ENCODE measurements around the gene AATK. TPM values are rescaled to one million over a fixed set of nuclear protein-coding genes. Genes with fewer than 3 reads are reported as not detected.

Gene AATK
- total and polyA plus RNA-seq, 10 donors = 2.5 to 69.5 (median 20.1) TPM

- 90 to 94% (median 93%) methylated on average over 17 to 20 of the region's 20 CpGs for WGBS, 5 donors
- no peaks in the 10 kb centered on the region for H3K9me3 ChIP-seq
- no peak for TF ChIP-seq POLR2A (IDR thresholded peaks at IDR 0.05)
- no peak for TF ChIP-seq CTCF (IDR thresholded peaks at IDR 0.05 in 8 of 11, conservative IDR thresholded peaks at IDR 0.05 in 3 of 11)
- TF ChIP-seq POLR2AphosphoS5 (IDR thresholded peaks at IDR 0.05) = no peak
- no peak for DNase-seq
- intact Hi-C loops (cut with DNase I; ENCODE audit: low total_unique reads) = loop anchor here (10.0 kb wide), 1 partner anchor 46 kb away; no protein-coding TSS in a partner anchor
- H3K36me3 ChIP-seq = peaks cover 0 to 78% (median 19%) of the 10 kb centered on the region in 6 donors
- H3K27ac ChIP-seq = no peak overlapping the region
- no peak overlapping the region for H3K4me3 ChIP-seq
- peaks cover 2 to 39% (median 26%) of the 10 kb centered on the region in 6 donors for H3K4me1 ChIP-seq
- no peaks in the 10 kb centered on the region for H3K27me3 ChIP-seq (replicated peaks in 1 of 7)
Observed at GRCh38 chr17:81191116-81191515, 25.1 kb upstream of the AATK start.

DNA sequence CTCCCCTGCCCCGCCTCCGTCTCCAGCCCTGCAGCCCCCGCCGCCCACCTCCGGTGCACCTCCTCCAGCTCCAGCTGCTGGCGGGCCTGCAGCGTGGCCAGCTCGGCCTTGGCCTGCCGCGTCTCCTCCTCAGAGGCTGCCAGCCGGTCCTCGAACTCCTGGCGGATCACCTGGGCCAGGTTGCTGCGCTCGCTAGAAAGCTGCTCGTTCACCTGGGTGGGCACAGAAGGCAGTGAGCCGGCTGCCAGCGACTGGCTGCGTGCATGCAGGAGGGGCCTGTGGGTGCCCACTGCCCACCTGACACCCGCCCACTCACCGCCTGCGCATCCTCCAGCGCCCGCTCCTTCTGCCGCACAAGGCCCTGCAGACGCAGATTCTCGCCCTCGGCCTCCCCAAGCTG lies 24.6 kb upstream of the AATK start:
- H3K4me1 ChIP-seq = peaks cover 0 to 34% (median 23%) of the 10 kb centered on the region in 6 donors
- H3K4me3 ChIP-seq = no peak overlapping the region
- H3K9me3 ChIP-seq = no peaks in the 10 kb centered on the region
- intact Hi-C loops (cut with DNase I; ENCODE audit: low total_unique reads) = loop anchor here (10.0 kb wide), 1 partner anchor 46 kb away; no protein-coding TSS in a partner anchor
- H3K27ac ChIP-seq = no peak overlapping the region
- WGBS, 5 donors = 95 to 98% (median 96%) methylated on average over 26 to 28 of the region's 28 CpGs
- H3K27me3 ChIP-seq (replicated peaks in 1 of 7) = no peaks in the 10 kb centered on the region
- no peak for DNase-seq
- TF ChIP-seq CTCF (IDR thresholded peaks at IDR 0.05 in 8 of 11, conservative IDR thresholded peaks at IDR 0.05 in 3 of 11) = no peak
- TF ChIP-seq POLR2A (IDR thresholded peaks at IDR 0.05) = no peak
- TF ChIP-seq POLR2AphosphoS5 (IDR thresholded peaks at IDR 0.05) = no peak
- H3K36me3 ChIP-seq = peaks cover 0 to 73% (median 19%) of the 10 kb centered on the region in 6 donors

DNA sequence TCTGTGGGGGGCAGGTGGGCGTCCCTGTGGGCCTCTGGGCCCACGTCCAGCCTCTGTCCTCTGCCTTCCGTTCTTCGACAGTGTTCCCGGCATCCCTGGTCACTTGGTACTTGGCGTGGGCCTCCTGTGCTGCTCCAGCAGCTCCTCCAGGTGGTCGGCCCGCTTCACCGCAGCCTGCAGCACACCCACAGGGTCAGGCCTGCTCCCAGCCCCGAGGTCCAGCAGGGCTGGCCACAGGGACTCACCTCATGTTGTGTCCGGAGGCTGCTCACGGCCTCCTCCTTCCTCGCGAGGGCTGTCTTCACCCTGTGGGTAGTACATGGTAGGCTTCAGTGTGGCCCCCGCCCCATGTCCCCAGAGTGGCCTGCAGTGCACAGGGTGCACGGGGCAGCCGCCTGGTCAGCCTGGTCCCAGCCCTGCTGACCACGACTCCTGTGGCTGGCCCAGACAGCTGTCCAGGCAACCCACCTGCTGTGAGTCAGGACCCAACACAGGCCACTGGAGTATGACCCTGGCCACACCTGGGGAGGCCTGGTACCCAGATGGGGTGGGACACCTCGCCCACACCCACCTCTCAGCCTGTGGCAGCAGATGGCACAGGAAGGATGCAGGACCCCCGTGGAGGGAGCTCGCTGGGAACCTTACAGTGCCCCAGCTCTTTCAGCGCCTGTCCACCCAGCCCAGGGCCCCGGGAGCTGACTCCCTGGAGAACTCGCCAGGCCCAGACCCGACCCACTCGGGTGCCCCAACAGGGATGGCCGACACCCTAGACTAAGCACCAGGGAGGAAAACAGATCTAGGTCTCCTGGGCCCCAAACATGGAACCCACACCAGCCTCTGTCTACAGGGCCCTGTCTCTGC lies 23.9 kb upstream of the AATK start:
- Histone ChIP-seq H3K4me1 (peaks cover 0 to 27% (median 20%) of the 10 kb centered on the region in 6 donors), H3K4me3 (no peak overlapping the region), H3K9me3 (no peaks in the 10 kb centered on the region), H3K27ac (no peak overlapping the region), H3K36me3 (peaks cover 0 to 66% (median 19%) of the 10 kb centered on the region in 6 donors), H3K27me3 (replicated peaks in 1 of 7) (no peaks in the 10 kb centered on the region)
- intact Hi-C loops (cut with DNase I; ENCODE audit: low total_unique reads) = loop anchor here (10.0 kb wide), 1 partner anchor 45 kb away; no protein-coding TSS in a partner anchor
- no peak for DNase-seq
- WGBS, 5 donors = 84 to 90% (median 88%) methylated on average over 14 to 27 of the region's 27 CpGs
- TF ChIP-seq POLR2AphosphoS5 (IDR thresholded peaks at IDR 0.05) (peak in 1 of 3 donors; percentile 26), POLR2A (IDR thresholded peaks at IDR 0.05) (no peak), CTCF (IDR thresholded peaks at IDR 0.05 in 8 of 11, conservative IDR thresholded peaks at IDR 0.05 in 3 of 11) (peak in 1 of 11 experiments; percentile 19)

DNA sequence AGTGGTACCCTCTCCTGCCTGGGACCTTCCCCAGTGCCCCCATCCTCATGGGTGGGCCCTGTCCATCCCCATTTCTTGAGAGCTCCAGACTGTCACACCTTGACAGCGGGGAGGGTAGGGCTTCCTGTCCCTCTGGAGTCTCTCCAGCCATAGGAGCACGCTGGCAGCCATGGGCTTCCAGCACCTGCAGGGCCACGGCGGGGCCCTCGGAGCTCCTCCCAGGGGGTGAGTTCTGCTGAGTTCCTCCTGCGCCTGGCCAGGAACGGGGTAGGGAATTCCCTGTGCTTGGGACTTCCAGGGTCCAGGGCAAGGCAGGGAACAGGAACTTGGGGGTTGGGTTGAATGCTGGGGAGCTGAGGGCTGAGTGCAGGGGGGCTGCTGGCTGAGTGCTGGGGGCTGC lies 23.0 kb upstream of the AATK start:
- Histone ChIP-seq H3K36me3 (peaks cover 0 to 57% (median 19%) of the 10 kb centered on the region in 6 donors), H3K27ac (no peak overlapping the region), H3K4me3 (no peak overlapping the region), H3K27me3 (replicated peaks in 1 of 7) (peaks cover 0 to 8% (median 0%) of the 10 kb centered on the region in 7 donors), H3K4me1 (peaks cover 0 to 18% (median 15%) of the 10 kb centered on the region in 6 donors), H3K9me3 (no peaks in the 10 kb centered on the region)
- intact Hi-C loops (cut with DNase I; ENCODE audit: low total_unique reads) = no loop called here
- 93 to 100% (median 95%) methylated on average over 3 to 7 of the region's 7 CpGs for WGBS, 5 donors
- DNase-seq = no peak
- TF ChIP-seq POLR2AphosphoS5 (IDR thresholded peaks at IDR 0.05) (no peak), CTCF (IDR thresholded peaks at IDR 0.05 in 8 of 11, conservative IDR thresholded peaks at IDR 0.05 in 3 of 11) (no peak), POLR2A (IDR thresholded peaks at IDR 0.05) (no peak)
